Neural progenitor cell (in vitro differentiated cells): ENCODE data around the gene RELN.

Experiments used
- CTCF ChIP-seq: fragments of 200-600 bp; sonication (generic); IDR thresholded peaks from 2 replicates; pipeline ENCODE4 v1.5.1; 2017; ENCODE audit warnings: antibody characterized with exemption, mild to moderate bottlenecking
- EZH2 ChIP-seq: fragments of 200-600 bp; sonication (generic); IDR thresholded peaks from 2 replicates; pipeline ENCODE4 v1.6.1; 2017; ENCODE audit warnings: antibody characterized with exemption, mild to moderate bottlenecking, moderate library complexity

GRCh38 chr7:103521937-103522336, 467.5 kb downstream of the RELN start:
- TF ChIP-seq CTCF (no peak), EZH2 (no peak)
